NCI-H748 (cell line): ENCODE measurements around the gene RTKN.

Source experiments
- DNase-seq: peaks from one replicate; lab custom pipeline; 2025; ENCODE audit not compliant: unreplicated experiment; lab: John Stamatoyannopoulos, UW

RTKN gene

DNA sequence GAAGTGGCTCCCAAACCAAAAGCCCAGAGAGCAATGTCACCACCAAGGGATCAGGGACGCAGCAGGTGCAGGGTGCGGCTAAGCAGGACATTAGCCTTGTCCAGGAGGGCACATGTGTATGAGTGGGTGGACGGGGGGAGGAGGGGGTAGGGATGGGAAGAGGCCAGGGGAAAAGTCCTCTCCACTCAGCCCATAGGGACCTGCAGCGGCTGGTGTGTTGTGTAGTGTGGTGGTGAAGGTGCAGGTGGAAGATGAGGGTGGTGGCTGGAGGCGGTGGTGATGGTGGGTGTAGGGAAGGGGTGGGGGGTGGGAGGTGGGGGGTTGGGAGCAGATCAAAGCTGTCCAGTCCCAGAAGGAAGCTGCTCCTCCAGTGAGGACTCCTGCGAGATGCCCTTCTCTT is 24.0 kb downstream of the RTKN start:
- no peak for DNase-seq

DNA sequence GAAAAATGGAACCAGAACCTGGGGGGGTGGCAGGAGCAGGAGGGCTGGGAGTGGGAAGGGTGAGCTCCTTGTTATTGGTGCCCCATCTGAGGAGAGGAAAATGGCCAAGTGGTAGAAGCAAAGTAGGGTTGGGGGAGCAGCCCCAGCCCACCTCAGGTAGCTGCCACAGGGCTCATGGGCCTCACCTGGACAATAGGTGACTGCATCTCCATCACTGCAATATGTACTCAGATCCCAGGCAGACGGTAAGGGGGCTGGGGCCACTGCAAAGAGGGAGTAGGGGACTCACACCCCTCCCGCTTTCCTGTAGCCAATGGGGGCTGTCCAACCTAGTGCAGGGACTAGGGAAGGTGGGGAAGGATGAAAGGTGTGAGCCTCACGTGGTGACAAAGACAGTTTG is 24.5 kb downstream of the RTKN start:
- DNase-seq = no peak

GRCh38 chr2:74416778-74417177 is 25.0 kb downstream of the RTKN start:
- no peak for DNase-seq

DNA sequence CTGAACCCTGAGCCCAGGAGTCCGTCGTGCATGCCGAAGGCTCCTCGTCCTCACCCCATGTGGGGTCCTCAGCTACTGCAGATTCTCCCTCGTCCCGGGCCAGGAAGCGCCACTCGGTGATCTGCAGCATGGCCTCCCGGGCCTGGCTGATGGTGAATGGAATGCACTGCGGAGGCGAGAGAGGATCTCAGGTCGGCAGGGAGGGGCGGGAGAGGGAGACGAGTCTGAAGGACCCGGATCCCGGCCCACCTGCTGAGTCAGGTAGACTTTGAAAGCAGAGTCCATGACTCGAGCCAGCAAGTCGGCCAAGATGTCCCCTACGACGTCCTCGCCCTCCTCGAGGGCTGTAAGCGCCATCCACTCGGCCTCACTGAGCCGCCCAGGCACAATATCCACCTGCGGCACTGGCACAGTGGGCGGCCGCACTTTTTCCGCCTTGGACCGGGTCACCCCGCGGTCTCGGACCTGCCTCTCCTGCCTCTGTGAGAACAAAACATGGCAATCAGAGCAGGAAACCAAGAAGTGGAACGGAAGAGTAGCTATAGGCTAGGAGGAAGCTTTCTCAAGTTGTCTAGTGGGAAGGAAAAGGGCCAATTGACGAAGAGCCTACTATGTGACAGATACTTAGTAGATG is 25.9 kb downstream of the RTKN start:
- no peak for DNase-seq

GRCh38 chr2:74414881-74415761 is 26.6 kb downstream of the RTKN start:
- peak; percentile 57 for DNase-seq

GRCh38 chr2:74414441-74414840 is 27.3 kb downstream of the RTKN start:
- DNase-seq = peak; percentile 25

GRCh38 chr2:74413001-74413698 is 28.6 kb downstream of the RTKN start:
- no peak for DNase-seq

GRCh38 chr2:74407682-74408081 is 34.1 kb downstream of the RTKN start:
- no peak for DNase-seq

GRCh38 chr2:74406035-74406434 is 35.7 kb downstream of the RTKN start:
- no peak for DNase-seq

DNA sequence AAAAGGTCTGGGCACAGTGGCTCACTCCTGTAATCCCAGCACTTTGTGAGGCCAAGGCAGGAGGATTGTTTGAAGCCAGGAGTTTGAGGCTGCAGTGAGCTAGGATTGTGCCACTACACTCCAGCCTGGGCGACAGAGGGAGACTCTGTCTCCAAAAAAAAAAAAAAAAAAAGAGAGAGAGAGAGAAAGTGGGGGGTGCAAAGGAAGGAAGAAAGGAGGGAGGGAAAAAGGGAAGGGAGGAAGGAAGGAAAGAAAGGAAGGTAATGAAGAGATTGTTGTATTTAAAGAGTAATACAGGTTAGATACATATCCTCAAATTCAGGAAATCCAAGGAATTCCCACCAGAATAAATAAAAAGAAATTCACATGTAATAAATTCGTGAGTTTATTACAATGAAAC is 39.8 kb downstream of the RTKN start:
- no peak for DNase-seq

- peak; percentile 26 for DNase-seq
These were observed 42.0 kb downstream of the RTKN start for GRCh38 chr2:74399785-74400184.

DNA sequence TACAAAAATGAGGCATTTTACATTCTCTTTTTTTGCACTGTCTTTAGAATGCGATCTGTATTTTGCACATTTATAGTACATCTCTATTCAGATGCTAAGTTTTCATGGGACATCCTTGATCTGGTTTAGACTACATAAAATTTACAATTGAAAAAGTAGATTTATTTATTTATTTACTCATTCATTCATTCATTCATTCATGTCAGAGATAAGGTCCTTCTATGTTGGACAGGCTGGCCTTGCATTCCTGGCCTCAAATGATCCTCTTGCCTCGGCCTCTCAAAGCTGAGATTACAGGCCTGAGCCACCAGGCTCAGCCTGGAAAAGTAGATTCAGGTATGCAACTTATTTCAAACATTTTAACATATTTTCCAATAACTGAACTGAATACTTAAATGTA is 45.6 kb downstream of the RTKN start:
- DNase-seq = no peak

DNA sequence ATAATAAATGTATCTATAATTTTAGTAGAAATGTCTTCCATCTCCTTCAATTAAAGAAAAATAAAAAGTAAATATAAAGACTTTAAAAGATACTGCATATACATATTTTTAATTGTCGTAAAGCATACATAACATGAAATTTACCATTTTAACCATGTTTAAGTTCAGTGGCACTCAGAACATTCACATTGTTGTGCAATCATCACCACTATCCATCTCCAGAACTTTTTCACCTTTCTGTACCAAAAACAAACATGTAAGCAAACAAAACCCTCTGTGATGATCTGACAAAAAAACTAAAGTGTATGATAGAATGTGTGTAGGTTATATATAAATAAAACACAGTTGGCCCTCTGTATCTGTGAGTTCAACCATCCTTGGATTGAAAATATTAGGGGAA is 48.2 kb downstream of the RTKN start:
- DNase-seq = no peak

GRCh38 chr2:74392449-74392743 is 49.3 kb downstream of the RTKN start:
- DNase-seq = no peak

- DNase-seq = peak; percentile 83
These were observed 49.9 kb downstream of the RTKN start for GRCh38 chr2:74391580-74392448.

- DNase-seq = peak; percentile 44
These were observed 50.5 kb downstream of the RTKN start for GRCh38 chr2:74391209-74391579.

- DNase-seq = peak; percentile 41
These were observed 51.1 kb downstream of the RTKN start for GRCh38 chr2:74390606-74391005.

DNA sequence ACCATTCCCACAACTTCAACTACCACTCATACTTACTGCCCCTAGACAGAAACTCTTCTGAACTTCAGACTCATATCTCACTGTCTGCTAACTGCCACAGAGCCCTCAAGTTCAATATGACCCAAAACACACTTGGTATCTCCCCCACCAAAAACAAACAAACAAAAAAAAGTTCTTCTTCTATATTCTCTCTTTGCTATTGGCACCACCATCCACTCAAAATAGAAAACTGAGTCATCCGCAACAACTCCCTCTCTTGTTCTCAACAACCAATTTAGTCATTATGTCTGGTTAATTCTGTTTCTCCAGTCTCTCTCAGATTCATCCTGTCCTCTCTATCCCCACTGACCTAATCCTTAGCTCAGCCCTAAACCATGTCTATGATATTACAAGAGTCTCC is 54.4 kb downstream of the RTKN start:
- DNase-seq = no peak

- no peak for DNase-seq
These were observed 56.3 kb downstream of the RTKN start for GRCh38 chr2:74385396-74385795.

DNA sequence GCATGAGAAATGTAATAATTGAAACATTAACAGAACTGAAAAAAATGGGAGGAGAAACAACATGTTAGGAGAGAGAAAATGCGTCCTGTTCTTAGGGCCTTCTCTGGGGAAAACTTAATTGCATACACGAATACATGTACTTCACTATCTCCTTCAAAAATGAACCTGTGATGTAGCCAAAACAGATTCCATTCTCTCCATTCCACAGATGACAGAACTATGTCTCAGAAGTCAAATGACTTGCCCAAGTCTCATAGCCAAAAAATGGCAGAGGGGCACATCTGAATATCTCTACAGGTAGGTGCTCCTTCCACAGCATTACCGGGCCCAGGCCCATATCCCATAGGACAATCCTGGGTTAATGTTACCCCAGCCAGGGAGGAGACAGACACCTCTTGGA is 57.7 kb downstream of the RTKN start:
- no peak for DNase-seq

- DNase-seq = no peak
These were observed 58.5 kb downstream of the RTKN start for GRCh38 chr2:74383254-74383653.
